CD4-positive, alpha-beta T cell treated with Interleukin-12 subunit alpha and Interleukin-12 subunit beta, for 1 hour (primary cell): ENCODE data around the gene ATP5PF.
A peak's percentile ranks its signal among the peaks of the same experiment; 100 is the strongest.
"Not testable (repeated sequence)": the region's sequence is repeated elsewhere in the genome, so short reads cannot be mapped to it uniquely, and the experiment has no call there.

Experiments
- DNase-seq: peaks from one replicate; pipeline ENCODE4 v3.0.0-alpha.2; 2020

Gene ATP5PF, protein sequence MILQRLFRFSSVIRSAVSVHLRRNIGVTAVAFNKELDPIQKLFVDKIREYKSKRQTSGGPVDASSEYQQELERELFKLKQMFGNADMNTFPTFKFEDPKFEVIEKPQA

GRCh38 chr21:25734904-25735645 is at the start of gene ATP5PF, which contains the start of gene GABPA:
Gene ATP5PF (minus strand): TSS chr21:25734904. CDS start chr21:25729794, 5,110 bp downstream.
Gene GABPA (plus strand): TSS chr21:25734972. CDS start chr21:25741599, 6,627 bp downstream.
- peak; percentile 98 for DNase-seq

GRCh38 chr21:25778126-25778875 is 43.6 kb upstream of the ATP5PF start:
- not testable (repeated sequence) for DNase-seq

DNA sequence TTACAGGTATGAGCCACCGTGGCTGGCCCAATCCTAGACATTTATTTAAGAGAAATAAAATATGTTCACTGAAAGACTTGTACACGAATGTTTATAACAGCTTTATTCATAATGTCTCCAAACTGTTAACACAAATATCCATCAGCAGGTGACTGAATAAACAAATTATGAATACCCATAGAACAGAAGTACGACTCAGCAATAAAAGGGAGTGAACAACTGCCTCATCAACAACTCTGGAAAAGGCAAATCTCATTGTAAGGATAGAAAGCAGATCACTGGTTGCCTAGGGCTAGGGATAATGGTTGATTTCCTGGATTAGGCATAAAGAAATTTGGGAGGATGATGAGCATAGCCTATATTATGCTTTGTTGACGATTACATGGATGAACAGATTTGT is 41.7 kb upstream of the ATP5PF start:
- DNase-seq = no peak

DNA sequence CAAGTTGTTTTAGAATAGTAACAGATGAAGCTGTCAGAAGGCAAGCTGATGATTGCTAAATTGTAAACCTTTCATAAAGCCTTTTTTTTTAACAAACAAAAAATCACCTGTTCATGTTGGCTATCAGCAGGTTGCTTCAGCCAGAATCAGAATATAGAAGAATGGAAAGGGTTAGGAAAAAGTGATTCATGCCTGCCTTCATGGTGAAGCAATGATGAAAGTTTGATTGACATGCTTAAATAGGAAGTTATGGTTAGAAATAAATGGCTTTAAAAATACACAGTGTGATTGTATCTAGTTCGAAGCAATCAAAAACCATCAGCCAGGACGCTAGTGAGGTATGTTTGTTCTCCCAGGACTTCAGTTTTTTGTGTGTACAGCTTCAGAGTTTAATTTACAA is 38.0 kb upstream of the ATP5PF start:
- no peak for DNase-seq

DNA sequence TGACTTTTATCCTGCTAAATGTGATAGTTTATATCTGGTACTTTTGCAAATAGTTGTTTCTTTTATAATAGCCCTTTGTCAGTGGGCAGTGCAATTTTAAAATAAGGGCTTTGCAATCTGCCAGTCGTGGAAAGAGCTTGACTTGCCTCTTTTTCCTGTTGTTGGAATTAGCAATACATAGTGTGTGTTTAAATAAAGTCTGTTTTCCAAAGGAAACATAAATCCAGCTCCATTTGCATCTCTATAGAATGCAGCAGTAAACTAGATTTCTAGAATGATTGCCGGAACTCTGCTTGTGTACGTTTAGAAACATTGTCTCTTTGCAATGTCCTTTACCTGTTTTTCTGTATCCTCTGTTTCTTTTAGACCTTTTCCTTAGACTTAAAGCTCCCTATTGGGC is 33.2 kb upstream of the ATP5PF start:
- no peak for DNase-seq

- no peak for DNase-seq
Measured at GRCh38 chr21:25764065-25764464, 29.4 kb upstream of the ATP5PF start.

GRCh38 chr21:25760677-25761076 is 26.0 kb upstream of the ATP5PF start:
- no peak for DNase-seq

DNA sequence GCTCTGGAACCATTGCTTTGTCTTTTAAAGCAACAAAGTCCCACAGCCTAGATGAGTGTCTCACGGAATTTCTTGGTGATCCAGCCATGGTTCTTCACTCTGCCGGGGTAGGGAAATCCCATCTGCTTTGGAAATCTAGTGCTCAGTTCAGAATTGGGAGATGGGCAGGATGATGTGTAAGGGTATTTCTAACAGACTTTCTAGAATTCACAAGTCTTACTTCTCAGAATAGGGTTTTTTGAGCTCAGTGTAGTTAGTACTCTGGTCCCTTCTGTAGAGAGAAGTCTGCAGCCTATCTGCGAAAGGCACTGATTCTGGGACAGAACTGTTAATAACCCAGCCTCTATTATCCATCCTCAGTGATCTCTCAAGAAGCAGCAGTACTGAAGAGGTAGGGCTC is 25.4 kb upstream of the ATP5PF start:
- DNase-seq = no peak

- no peak for DNase-seq
Measured at GRCh38 chr21:25759573-25759972, 24.9 kb upstream of the ATP5PF start.

GRCh38 chr21:25757531-25757930 is 22.8 kb upstream of the ATP5PF start:
- no peak for DNase-seq

- DNase-seq = no peak
Measured at GRCh38 chr21:25756190-25756932, 21.7 kb upstream of the ATP5PF start.

GRCh38 chr21:25752416-25752815 is 17.7 kb upstream of the ATP5PF start:
- no peak for DNase-seq

DNA sequence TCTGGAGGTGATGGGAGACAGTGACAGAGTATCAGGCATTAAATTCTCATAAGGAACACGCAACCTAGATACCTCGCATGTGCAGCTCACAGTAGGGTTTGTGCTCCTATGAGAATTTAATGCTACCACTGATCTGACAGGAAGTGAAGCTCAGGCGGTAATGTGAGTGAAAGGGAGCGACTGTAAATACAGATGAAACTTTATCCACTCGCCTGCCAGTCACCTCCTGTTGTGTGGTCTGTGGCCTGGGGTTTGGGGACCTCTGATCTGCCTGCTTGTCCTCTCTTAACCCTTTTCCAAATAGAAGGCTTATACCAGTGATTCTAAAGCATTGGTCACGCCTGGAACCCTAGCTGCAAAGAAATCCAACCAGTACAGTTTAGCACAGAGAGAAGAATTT is 15.4 kb upstream of the ATP5PF start:
- no peak for DNase-seq

DNA sequence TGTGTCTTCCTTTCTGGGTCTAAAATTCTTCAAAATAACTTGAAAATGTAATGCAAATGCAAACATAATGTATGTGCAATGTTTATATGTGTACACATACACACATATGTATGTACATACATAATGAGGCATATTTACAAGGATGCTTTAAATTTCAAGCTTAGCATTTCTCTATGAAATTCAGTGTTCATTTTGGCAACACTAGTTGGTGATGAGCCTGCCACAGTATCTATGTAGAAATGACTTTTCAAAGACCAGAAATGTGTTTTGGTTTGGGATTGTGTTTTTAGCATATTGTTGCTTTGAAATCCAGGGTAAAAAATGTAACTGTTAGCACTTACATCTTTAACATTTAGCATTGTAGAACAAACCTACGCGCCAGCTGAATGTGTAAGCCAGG is 10.2 kb upstream of the ATP5PF start:
- no peak for DNase-seq

DNA sequence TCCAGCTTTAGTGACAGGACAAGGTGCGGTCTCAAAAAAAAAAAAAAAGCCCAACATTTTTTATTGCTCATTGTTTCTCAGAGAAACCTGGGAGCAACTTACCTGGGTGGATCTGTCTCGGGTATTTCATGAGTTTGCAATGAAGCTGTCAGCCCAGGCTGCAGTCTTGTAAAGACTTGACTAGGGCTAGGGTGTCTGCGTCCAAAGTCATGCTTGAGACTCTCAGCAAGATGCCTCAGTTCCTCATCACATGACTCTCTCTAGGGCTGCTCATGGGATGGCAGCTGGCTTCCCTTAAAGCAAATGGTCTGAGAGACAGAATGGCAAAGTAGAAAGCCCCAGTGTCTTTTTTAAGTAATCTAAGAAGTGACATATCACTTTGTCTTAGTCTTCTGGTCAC is 8.2 kb upstream of the ATP5PF start:
- DNase-seq = no peak

GRCh38 chr21:25737421-25737820 is 2.7 kb upstream of the ATP5PF start:
- DNase-seq = no peak

DNA sequence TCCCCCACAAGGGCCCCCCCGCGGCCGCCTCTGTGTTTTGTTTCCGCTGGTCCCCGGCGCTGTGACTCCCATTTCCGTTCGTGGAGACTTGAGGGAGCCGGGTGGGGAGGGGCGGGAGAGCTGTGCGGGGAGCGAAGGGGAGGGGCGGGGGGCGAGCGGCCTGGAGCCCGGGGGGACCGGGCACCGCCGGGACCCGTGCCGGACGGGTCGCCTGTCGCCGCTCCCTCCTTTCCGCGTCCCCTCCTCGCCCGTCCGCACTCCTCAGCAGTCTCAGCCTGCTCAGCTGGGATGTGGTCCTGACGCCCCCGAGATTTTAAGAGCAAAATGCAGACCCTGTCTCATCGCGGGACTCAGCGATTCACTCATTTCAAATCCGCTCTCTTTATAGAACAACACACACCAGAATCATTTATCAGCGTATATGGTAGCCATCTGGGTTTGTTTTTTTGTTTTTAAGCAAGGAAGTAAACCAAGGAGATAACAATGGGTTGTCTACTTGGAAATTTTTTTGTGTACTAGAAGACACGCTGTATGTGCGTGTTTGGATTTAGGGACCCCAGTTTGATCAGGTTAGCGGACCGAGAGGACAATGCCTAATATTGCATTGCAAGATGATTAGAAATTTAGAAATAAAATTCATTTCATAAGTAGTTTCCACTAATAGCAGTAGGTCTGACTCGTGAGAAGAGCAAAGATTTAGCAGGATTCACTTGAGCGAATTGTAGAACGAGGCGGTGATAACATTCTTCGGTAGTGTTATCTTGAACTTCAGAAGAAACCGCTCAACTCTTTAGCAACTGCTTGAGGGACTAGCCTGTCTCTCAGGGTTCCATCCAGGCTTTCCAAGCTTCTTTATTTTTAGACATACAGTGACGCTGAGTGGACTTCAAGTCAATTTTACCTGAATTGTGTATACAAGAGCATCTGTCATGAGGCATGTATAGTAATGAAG is 1.2 kb upstream of the ATP5PF start:
- peak; percentile 78 for DNase-seq

DNA sequence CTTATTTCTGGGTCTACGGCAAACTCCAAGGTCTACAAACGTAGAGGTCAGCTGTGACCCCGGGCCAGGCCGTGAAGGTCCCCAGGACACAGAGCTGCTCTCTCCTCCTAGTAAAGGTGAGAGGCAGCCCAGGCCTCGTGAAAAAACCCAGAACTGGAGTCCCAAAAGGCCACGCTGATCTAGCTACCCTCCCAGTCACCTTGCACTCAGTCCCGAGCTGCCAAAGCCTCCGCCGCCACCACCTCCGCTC is 125 bp downstream of the ATP5PF start:
- DNase-seq = no peak

DNA sequence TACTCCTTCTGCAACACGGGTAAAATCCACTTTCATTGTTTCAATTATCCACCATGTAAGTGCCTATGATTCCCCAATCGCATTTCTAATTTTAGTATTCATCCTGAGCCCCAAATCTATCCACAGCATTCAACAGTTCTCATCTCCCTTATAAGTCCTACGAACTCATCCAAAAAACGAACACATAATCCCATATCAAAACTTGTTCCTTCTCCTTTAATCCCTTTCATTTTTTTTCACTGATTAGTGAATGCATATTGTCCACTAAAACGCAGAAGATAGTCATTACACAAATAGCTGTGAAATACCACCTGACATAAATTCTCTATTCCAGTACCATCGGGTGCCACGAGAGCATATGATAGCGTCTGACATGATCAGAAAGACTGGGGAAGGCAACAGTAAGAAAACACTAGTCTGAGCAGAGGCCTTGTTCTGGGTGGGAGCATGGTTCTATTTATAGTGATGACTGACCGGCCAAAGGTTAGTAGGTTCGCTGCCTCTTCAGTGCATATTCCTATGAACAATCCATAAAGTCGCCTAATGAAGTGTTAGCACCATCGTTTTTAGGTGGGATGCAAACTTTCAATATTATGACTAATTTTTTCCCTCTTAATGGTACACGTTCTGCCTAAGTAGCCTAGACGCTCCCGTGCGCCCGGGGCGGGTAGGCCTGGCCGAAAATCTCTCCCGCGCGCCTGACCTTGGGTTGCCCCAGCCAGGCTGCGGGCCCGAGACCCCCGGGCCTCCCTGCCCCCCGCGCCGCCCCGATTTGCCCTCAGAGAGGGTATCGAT is 648 bp downstream of the ATP5PF start:
- DNase-seq = peak; percentile 13

GRCh38 chr21:25732091-25732760 is 2.5 kb downstream of the ATP5PF start:
- no peak for DNase-seq

- no peak for DNase-seq
Measured at GRCh38 chr21:25722631-25723030, 12.1 kb downstream of the ATP5PF start.
